H1 (cell line): ENCODE results near the gene RBM20. TPM values are rescaled to one million over a fixed set of nuclear protein-coding genes. Genes with fewer than 3 reads are reported as not detected.

Source experiments
- CHD7 ChIP-seq: fragments of 300-600 bp; sonication (generic); IDR thresholded peaks from 2 replicates; pipeline ENCODE4 v1.7.1; 2012; ENCODE audit warnings: low read length, moderate library complexity, mild to moderate bottlenecking, inconsistent platforms; ENCODE audit not compliant: insufficient replicate concordance
- polyA plus RNA-seq, 7 experiments: library from polyadenylated mRNA; depleted of rRNA in 3 of 7; stranded (reverse) in 5 of 7; unstranded in 2 of 7; fragments of >200 nt in 5 of 7; fragments of 200-250 nt in 2 of 7; gene quantifications; 1 replicate in 5 of 7; 2 replicates in 1 of 7; 4 replicates in 1 of 7; pipeline versions ENCODE4 v1.2.1 to v1.2.3, GENCODE V29; 2011 to 2013; ENCODE audit warnings: missing spikeins in 2 of 7, mixed read lengths in 2 of 7
- total RNA-seq: library from RNA; stranded (reverse); fragmentation: NEBNext Ultra II Directional; extraction: Animal tissue kit (Norgen Biotek cat#: 25700); gene quantifications from 2 replicates; pipeline ENCODE4 v1.2.1, GENCODE V29; 2021

Gene RBM20
- total and polyA plus RNA-seq, 2 of the 8 experiments (the other 6 are each of a cell fraction or from before 2014, with no cell fraction given) = 0.05 to 0.63 TPM

- no peak for TF ChIP-seq CHD7
Measured at GRCh38 chr10:110700947-110701616, 56.9 kb downstream of the RBM20 start (continued).
